HG02981 (cell line): ENCODE measurements around the gene BRF1.

Experiments used
- ATAC-seq: cut with Tn5 transposase; IDR thresholded peaks from one replicate; pipeline ENCODE4 v1.9.1; 2021; ENCODE audit warnings: mild to moderate bottlenecking, moderate library complexity; ENCODE audit not compliant: unreplicated experiment

The BRF1 gene

DNA sequence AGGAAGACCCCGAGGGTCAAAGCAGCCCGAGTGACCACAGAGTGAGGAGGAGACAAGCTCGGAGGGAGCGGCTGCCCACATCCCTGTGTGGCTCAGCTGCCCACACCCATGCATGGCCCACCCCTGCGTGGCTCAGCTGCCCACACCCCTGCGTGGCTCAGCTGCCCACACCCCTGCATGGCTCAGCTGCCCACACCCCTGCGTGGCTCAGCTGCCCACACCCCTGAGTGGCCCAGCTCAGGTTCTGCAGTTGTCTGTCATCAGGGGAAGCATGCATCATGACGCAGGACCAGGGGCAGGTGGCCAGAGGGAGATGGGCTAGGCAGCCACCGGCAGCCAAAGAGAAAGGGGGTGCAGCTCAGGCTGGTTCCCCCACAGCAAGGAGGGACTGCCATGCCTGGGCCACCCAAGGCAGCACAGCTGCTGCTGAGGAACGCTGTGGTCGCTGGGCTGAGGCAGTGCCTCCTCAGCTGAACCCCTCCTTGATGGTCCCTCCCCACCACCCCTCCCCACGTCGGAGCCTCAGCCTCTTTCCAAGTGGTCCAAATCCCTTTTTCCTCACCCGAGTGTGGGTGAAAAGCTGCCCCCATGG, 86.4 kb downstream of the BRF1 start:
- ATAC-seq = no peak

- ATAC-seq = no peak
Observed at GRCh38 chr14:105213361-105213760, 87.4 kb downstream of the BRF1 start.

- ATAC-seq = no peak
Observed at GRCh38 chr14:105212541-105213300, 88.1 kb downstream of the BRF1 start.

DNA sequence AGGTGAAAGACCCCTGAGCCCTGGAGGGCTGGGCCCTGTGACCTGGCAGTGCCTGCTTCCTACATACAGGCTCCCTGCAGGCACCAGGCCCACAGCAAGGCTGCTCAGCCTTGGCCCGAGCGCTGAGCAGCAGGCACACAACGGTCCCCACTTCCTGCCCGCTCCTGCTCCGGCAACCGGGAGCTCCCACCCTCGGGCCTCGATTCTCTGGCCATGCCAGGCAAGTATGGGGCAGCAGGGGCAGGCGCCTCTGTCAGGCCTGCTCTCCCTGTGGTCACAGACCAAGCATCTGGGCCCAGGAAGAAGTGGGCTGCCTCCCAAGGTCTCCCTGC, 89.1 kb downstream of the BRF1 start:
- ATAC-seq = no peak

DNA sequence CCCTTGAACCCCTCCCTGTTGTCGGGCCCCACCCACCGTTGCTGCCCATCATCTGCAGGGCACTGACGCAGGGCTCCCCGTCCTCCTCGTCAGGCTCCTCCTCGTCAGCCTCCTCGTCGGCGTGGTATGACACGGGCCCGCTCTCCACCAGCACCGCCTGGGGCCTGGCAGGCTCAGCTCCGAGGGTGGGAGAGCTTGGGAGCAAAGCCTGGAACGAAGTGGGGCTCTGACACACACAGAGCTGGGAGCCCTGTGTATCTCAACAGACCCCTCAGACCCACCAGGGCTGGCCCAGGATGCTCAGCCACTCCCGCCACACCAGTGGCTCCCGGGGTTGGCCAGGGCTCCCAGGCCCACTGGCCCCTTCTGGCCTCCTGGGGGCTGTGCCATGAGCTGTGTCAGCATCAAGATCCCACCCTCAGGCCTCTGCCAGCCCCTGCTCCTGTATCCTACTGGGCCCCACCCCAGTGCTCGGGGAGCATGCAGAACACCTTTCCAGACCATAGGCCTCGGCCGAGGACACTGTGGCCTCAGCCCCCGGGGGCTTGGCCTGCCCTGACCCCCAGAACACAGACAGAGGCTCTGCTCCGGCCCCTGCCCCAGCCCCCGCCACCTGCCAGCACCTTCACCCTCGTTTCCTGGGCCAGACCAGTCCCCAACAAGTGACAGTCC, 89.6 kb downstream of the BRF1 start:
- no peak for ATAC-seq

GRCh38 chr14:105210266-105211025, 90.4 kb downstream of the BRF1 start:
- ATAC-seq = no peak

DNA sequence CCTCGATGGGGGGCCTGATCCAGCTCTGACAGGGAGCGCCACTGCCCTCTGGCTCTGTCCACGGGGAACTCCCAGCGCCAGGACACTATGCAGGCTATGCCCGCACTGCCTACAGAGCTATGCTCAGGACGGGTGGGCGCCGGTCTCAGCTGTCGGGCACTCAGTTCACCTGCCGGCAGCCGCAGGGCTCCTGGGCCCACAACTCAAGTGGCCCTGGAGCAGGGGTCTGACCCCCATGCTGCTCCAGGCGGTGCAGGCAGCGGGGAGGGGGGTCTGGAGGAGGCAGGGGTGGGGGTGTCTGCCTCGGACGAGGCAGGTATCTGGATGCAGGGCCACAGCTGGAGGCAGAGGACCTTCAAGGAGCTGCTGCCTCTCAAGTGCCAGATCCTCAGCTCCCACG, 91.2 kb downstream of the BRF1 start:
- ATAC-seq = no peak

DNA sequence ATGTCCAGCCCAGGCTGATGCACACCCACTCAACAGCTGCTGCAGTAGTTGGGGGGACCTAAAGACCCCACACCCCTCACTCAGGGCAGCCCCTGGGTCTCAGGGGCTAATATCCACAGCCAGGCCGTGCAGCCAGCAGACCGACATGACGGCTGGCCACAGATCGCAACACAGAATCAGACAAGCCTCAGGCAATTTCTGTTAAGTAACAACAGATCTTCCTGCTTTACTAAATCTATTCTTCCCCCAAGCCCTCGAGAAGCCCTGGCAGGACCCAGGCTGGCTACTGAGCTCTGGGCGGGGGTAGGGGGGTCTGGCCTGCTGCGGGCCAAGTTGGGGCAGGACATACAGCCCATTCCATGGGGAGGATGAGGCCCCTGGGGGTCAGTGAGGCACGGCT, 91.7 kb downstream of the BRF1 start:
- no peak for ATAC-seq

GRCh38 chr14:105208738-105209075, 92.1 kb downstream of the BRF1 start:
- no peak for ATAC-seq

DNA sequence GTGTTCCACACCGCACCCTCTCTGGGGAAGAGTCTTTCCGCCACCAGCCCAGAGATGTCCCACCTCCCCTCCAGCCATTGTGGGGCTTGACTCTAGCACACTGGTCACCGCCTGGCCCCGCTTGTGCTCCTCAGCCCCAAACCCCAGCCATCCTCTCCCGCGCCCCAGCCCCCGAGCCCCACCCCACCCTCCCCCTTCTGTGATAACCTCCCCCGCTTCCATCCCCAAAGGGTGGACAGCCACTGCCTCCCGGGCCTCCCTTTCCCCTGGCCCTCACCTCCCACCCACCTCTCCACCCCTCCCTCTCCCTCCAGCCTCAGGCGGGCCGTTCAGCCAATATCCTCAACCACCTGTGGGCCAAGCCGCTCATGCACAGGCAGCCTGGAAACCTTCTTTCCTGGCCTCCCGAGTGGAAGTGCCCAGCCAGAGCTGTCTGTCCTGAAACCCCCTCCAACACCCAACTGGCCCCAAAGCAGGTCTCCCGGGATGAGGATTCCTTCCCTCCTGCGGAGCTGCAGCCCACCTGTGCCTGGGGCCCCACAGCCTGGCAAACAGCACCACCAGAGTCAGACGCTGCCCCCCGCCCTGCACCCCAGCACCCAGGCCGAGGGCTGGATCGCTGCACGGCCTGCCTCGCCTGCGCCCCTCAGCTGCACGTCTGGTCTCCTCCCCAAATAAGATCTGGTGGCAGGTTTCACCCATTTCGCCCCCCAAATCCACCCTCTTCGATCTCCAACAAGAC, 92.6 kb downstream of the BRF1 start:
- ATAC-seq = no peak

DNA sequence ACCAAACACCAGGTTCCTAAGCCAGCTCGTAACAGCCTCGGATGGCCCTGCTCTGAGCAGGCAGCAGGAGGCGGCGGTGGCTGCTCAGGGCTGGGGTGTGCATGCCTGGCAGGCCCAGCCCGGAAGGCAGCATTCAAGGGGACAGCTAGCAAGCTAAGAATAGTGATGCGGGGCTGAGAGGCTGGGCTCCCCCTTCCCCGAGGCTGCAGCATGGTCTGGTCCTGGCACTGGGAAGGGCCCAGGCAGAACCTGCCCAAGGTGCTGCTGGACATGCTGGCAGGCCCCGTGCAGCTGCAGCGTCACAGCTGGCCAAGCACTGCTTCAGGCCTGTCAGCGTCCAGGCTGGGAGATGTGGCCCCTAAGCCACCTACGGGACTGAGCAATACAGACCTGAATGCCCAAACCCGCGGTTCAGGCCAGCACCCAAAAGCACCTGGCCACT, 93.3 kb downstream of the BRF1 start:
- no peak for ATAC-seq

- ATAC-seq = no peak
Observed at GRCh38 chr14:105206873-105207272, 93.9 kb downstream of the BRF1 start.

- ATAC-seq = no peak
Observed at GRCh38 chr14:105205673-105206208, 95.1 kb downstream of the BRF1 start.

DNA sequence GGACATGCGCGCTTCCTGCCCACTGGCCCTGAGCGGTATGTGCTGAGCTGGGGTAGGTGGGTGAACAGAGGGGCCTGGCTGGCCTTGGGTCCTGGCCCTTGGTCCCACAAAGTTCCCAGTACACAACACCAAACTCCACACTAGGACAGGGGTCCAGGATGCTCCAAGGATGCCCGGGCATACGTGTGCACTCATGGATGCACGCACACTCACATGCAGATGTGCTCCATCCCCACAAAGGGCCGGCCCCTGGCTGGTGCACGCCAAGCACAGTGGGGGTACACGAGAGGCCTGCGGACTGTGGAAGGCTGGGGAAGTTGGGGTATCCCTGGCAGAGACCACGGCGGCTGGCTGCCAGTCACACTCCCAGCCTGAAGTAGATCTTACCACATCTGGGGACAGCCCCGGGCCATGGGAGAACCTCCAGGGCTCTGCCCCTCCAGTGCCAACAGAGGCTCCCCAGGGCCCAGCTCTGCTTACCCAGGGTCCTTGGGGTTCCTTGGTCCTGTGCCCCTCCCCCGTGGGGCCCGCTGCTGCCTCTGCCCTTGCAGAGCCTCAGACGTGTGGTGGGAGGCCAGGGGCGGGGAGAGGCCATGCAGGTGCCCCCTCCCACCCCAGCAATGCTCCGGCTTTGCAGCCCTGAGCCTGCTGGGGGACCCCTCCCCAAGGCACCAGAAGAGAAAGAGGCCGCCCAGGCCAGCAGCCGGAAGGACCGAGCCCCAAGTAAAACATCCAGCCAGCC, 95.7 kb downstream of the BRF1 start:
- no peak for ATAC-seq

DNA sequence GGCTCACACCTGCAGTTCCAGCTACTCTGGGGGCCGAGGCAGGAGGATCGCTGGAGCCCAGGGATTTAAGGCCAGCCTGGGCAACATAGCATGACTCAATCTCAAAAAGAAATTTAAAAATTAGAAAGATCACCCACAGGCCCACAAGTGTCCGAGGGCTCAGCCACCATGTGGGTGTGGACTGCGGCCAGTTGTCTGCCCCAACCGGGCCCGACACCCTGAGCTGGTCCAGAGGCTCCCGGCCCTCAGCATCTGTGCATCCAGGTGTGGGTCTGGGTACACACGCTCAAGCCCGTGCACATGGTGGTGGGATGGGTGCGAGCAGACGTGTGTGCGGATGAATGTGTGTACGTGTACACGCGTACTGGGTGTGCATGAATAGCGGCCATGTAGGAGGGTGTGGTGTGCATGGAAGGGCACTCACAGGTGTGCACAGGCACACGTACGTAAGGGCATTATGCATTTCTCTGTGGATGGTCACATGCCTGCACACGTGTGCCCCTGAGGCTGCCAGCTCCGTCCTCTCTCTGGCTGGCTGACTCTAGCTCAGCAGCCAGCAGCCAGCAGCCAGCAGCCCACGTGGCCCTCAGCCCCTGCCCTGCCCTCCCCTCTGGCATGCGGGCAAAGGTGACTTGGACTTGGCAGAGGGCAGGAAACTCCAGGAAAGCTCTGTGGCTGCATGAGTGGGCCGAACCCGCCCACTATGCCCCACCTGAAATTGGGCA, 96.4 kb downstream of the BRF1 start:
- ATAC-seq = no peak

- ATAC-seq = no peak
Observed at GRCh38 chr14:105203701-105204100, 97.1 kb downstream of the BRF1 start.

- ATAC-seq = no peak
Observed at GRCh38 chr14:105203057-105203531, 97.7 kb downstream of the BRF1 start.

- no peak for ATAC-seq
Observed at GRCh38 chr14:105201925-105202513, 98.8 kb downstream of the BRF1 start.
